ENCODE data around the gene TGFBR3L. TPM values are rescaled to one million over a fixed set of nuclear protein-coding genes. Genes with fewer than 3 reads are reported as not detected.
A peak's percentile ranks its signal among the peaks of the same experiment; 100 is the strongest.
"Not testable (repeated sequence)": the region's sequence is repeated elsewhere in the genome, so short reads cannot be mapped to it uniquely, and the experiment has no call there.

Gene TGFBR3L
- total RNA-seq, 2 donors from 2014 or later = not detected

DNA sequence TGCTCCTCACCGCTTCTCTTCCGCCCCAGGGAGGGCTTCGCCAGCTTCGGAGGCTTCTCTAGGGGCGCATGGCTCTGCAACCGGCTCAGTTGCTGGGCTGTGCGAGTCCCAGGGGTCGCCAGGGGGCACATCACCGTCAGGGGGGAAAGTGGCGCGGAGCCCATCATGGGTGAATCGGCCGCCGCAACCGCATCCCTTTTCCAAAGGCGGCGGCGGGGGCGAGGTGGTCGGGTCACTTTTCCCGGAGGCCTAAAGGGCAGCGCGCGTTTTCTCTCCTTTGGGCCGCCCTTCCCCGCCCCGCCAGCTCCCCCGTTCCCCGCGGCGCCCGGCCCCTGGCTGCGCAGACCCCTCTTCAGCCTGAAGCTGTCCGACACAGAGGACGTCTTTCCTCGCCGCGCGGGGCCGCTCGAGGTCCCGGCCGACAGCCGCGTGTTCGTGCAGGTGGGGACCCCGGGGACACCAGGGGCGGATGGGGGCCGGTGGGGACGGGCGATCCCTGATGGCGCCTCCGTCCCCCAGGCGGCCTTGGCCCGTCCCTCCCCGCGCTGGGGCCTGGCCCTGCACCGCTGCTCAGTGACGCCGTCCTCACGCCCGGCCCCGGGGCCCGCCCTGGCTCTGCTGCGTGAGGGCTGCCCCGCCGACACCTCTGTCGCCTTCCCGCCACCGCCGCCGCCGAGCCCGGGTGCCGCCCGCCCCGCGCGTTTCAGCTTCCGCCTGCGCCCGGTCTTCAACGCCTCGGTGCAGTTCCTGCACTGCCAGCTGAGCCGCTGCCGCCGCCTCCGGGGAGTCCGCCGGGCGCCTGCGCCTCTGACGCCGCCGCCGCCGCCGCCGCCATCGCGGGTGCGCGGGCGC, 1.7 kb downstream of the TGFBR3L start:
- TF ChIP-seq, protein P1, sequence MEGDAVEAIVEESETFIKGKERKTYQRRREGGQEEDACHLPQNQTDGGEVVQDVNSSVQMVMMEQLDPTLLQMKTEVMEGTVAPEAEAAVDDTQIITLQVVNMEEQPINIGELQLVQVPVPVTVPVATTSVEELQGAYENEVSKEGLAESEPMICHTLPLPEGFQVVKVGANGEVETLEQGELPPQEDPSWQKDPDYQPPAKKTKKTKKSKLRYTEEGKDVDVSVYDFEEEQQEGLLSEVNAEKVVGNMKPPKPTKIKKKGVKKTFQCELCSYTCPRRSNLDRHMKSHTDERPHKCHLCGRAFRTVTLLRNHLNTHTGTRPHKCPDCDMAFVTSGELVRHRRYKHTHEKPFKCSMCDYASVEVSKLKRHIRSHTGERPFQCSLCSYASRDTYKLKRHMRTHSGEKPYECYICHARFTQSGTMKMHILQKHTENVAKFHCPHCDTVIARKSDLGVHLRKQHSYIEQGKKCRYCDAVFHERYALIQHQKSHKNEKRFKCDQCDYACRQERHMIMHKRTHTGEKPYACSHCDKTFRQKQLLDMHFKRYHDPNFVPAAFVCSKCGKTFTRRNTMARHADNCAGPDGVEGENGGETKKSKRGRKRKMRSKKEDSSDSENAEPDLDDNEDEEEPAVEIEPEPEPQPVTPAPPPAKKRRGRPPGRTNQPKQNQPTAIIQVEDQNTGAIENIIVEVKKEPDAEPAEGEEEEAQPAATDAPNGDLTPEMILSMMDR (IDR thresholded peaks at IDR 0.05) = no peak
- no peaks in the 10 kb centered on the region for H3K9me3 ChIP-seq
- H3K4me1 ChIP-seq (ENCODE audit: control insufficient read depth in 1 of 2, low read depth in 2 of 2) = peaks cover 15 to 44% of the 10 kb centered on the region in 2 donors
- peak overlapping the region; percentile 67 for H3K4me3 ChIP-seq
- no peak for DNase-seq (ENCODE audit: low spot score)
- H3K36me3 ChIP-seq = peaks cover 15% of the 10 kb centered on the region
- no peak for ATAC-seq (ENCODE audit: insufficient number of reproducible peaks, low FRiP score, low read depth)
- H3K27ac ChIP-seq = no peak overlapping the region
- H3K27me3 ChIP-seq (replicated peaks; ENCODE audit: insufficient read depth) = no peaks in the 10 kb centered on the region

DNA sequence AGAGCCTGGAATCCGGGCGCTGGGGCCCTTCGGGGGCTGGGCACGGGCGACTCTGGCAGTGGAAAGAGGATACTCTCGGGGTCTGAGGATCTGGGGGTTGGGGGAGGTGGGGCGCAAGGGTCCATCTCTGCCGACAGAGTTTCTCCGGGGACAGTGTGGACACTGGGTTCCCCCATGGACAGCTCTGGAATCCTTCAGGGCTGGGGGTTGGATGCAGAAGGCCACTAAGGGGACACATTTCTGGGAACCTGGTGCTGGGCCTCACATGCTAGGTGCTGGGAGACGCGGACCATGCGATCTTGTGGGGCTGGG, 2.3 kb downstream of the TGFBR3L start:
- Histone ChIP-seq H3K27me3 (replicated peaks; ENCODE audit: insufficient read depth) (no peaks in the 10 kb centered on the region), H3K36me3 (peaks cover 10% of the 10 kb centered on the region), H3K4me1 (ENCODE audit: control insufficient read depth in 1 of 2, low read depth in 2 of 2) (peaks cover 21 to 49% of the 10 kb centered on the region in 2 donors), H3K9me3 (no peaks in the 10 kb centered on the region), H3K27ac (no peak overlapping the region), H3K4me3 (peak overlapping the region; percentile 67)
- DNase-seq (ENCODE audit: low spot score) (no peak), ATAC-seq (ENCODE audit: insufficient number of reproducible peaks, low FRiP score, low read depth) (no peak)
- TF ChIP-seq, protein P1 (IDR thresholded peaks at IDR 0.05) = no peak

DNA sequence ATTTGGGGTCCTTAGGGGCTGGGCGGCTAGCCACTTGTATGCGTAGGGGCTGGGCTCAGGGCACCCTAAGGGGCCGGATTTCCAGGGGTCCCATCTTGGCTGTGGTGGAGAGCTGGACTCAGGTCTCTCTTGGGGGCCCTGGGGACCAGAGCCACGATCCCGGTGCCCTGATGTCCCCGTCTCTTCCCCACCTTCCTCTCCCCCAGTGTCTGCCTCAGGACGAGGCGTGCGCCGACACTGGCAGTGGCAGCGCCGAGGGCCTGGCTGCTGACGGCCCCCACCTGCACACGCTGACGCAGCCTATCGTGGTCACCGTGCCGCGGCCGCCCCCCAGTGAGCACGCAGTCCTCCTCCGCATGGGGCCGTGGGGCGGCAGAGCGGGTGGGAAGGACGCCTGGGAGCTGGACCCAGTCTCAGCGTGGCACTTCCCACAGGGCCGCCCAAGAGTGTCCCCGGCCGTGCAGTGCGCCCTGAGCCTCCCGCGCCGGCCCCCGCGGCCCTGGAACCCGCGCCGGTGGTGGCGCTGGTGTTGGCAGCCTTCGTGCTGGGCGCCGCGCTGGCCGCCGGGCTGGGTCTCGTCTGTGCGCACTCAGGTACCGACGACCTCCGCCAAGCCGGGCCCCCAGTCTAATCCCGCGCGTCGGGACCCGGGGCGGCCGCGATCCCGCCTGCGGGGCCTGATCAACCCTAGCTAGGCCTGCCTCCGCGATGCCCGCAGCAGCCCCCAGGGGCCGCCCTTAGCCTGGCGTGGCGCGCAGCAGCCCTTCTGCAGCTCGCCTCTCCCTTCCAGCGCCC, 2.8 kb downstream of the TGFBR3L start:
- DNase-seq (ENCODE audit: low spot score) (no peak), ATAC-seq (ENCODE audit: insufficient number of reproducible peaks, low FRiP score, low read depth) (no peak)
- TF ChIP-seq, protein P1 (IDR thresholded peaks at IDR 0.05) = peak; percentile 46
- no peaks in the 10 kb centered on the region for H3K9me3 ChIP-seq
- H3K36me3 ChIP-seq = peaks cover 11% of the 10 kb centered on the region
- peak overlapping the region; percentile 67 for H3K4me3 ChIP-seq
- peaks cover 27 to 55% of the 10 kb centered on the region in 2 donors for H3K4me1 ChIP-seq (ENCODE audit: control insufficient read depth in 1 of 2, low read depth in 2 of 2)
- no peaks in the 10 kb centered on the region for H3K27me3 ChIP-seq (replicated peaks; ENCODE audit: insufficient read depth)
- H3K27ac ChIP-seq = no peak overlapping the region

DNA sequence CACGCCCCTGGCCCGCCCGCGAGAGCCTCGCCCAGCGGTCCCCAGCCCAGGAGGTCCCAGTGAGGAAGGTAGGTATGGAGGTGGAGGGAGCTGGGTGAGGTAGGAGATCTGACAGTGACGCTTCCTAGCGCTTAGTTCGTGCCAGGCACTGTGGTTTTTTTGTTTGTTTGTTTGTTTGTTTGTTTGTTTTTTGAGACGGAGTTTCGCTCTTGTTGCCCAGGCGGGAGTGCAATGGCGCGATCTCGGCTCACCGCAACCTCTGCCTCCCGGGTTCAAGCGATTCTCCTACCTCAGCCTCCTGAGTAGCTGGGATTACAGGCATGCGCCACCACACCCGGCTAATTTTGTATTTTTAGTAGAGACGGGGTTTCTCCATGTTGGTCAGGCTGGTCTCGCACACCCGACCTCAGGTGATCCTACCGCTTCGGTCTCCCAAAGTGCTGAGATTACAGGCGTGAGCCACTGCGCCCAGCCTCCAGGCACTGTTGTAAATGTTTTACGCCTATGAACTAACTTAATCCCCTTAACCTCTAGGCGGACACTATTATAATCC, 3.5 kb downstream of the TGFBR3L start:
- Histone ChIP-seq H3K4me3 (peak overlapping the region; percentile 67), H3K36me3 (peaks cover 13% of the 10 kb centered on the region), H3K4me1 (ENCODE audit: control insufficient read depth in 1 of 2, low read depth in 2 of 2) (peaks cover 28 to 57% of the 10 kb centered on the region in 2 donors)
- not testable (repeated sequence) for H3K9me3 ChIP-seq; H3K27ac ChIP-seq; H3K27me3 ChIP-seq (replicated peaks; ENCODE audit: insufficient read depth); DNase-seq (ENCODE audit: low spot score); ATAC-seq (ENCODE audit: insufficient number of reproducible peaks, low FRiP score, low read depth)

DNA sequence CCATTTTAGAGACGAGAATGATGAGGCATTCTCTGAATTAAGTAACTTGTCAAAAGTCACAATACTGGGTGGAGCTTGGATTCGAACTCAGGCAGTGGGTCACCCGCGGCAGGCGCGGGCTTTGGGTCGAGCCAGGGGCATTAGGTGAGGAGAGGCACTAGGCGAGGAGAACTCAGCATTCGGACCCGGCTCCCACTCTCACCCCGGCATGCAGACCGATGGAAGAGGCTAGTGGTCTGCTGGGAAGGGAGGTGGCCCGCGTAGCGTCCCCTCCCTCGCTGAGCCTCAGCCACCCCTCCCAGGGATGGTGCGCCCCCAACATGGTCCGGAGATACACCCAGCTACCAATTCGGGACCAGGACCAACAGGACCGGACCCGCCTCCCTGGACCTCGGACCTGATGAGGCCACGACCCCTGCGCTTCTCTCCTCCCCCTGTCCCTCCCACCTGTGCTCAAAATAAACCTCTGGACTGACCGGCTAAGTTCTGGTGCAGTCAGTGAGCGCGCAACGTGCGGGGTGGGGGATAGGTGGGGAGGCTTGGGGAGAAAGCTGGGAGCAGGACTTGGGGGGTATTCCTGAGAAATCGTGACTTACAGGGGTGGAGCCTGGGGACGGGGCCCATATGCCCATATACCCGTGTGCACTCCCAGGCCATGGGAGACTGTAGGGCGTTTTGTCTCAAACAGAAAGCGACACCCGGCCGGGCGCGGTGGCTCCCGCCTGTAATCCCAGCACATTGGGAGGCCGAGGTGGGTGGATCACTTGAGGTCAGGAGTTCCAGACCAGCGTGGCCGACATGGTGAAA, 4.2 kb downstream of the TGFBR3L start:
- Histone ChIP-seq H3K9me3 (no peaks in the 10 kb centered on the region), H3K4me3 (no peak overlapping the region), H3K27ac (no peak overlapping the region), H3K4me1 (ENCODE audit: control insufficient read depth in 1 of 2, low read depth in 2 of 2) (peaks cover 28 to 57% of the 10 kb centered on the region in 2 donors), H3K36me3 (peaks cover 14% of the 10 kb centered on the region), H3K27me3 (replicated peaks; ENCODE audit: insufficient read depth) (no peaks in the 10 kb centered on the region)
- TF ChIP-seq, protein P1 (IDR thresholded peaks at IDR 0.05) = no peak
- no peak for DNase-seq (ENCODE audit: low spot score)
- ATAC-seq (ENCODE audit: insufficient number of reproducible peaks, low FRiP score, low read depth) = no peak
